ENCODE data around the gene TEAD1.

GRCh38 chr11:12725863-12726682, 51.9 kb downstream of the TEAD1 start:
- no peak for TF ChIP-seq CTCF (IDR thresholded peaks at IDR 0.05)
- TF ChIP-seq EP300 (IDR thresholded peaks at IDR 0.05) = no peak
- TF ChIP-seq POLR2AphosphoS5 (IDR thresholded peaks at IDR 0.05) = no peak

Measured in gastroesophageal sphincter (tissue), 3 donors.